ENCODE measurements around the gene TBCD.
"Not testable (repeated sequence)": the region's sequence is repeated elsewhere in the genome, so short reads cannot be mapped to it uniquely, and the experiment has no call there.

TBCD gene

DNA sequence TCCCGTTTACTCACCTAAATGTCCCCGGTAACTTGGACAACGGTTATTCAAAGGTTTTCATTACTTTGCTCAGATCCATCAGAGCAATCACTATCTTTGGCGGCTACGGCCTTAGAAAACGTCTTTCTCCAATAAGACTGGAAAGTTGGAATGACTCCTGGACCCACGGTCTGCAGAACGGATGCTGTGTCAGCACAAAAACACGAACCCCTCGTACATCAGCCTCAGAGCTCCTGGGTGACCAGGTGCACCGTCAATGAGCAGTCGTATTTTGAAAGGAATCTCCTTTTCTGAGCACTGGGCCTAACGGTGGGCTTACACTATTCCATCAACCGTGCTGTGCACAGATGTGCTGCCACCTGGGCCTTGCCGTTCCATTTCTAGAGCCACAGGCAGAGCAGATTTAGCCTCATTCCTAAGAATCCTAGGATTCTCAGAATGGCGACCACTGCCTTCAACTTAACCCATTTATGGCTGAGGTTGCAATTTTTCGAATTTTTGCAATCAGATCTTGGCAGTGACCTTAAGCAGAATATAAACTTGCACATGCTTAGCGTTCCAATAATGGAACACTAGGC is 198.7 kb downstream of the TBCD start:
- Histone ChIP-seq H3K36me3 (ENCODE audit: low read depth) (0 out of 2 replicates have a peak, but pooled peaks cover 3% of the 10 kb centered on the region), H3K27me3 (ENCODE audit: insufficient read depth, poor library complexity, severe bottlenecking) (no peaks in the 10 kb centered on the region), H3K9me3 (ENCODE audit: severe bottlenecking) (peaks cover 7% of the 10 kb centered on the region), H3K4me1 (ENCODE audit: insufficient read depth, poor library complexity, severe bottlenecking) (no peaks in the 10 kb centered on the region), H3K27ac (ENCODE audit: poor library complexity, severe bottlenecking) (no peak overlapping the region), H3K4me3 (ENCODE audit: severe bottlenecking) (no peak overlapping the region)
- ATAC-seq (ENCODE audit: low read depth) (no peak), DNase-seq (ENCODE audit: low spot score) (no peak)
- TF ChIP-seq, protein P1, sequence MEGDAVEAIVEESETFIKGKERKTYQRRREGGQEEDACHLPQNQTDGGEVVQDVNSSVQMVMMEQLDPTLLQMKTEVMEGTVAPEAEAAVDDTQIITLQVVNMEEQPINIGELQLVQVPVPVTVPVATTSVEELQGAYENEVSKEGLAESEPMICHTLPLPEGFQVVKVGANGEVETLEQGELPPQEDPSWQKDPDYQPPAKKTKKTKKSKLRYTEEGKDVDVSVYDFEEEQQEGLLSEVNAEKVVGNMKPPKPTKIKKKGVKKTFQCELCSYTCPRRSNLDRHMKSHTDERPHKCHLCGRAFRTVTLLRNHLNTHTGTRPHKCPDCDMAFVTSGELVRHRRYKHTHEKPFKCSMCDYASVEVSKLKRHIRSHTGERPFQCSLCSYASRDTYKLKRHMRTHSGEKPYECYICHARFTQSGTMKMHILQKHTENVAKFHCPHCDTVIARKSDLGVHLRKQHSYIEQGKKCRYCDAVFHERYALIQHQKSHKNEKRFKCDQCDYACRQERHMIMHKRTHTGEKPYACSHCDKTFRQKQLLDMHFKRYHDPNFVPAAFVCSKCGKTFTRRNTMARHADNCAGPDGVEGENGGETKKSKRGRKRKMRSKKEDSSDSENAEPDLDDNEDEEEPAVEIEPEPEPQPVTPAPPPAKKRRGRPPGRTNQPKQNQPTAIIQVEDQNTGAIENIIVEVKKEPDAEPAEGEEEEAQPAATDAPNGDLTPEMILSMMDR (IDR thresholded peaks at IDR 0.05; ENCODE audit: poor library complexity, severe bottlenecking), result no peak

DNA sequence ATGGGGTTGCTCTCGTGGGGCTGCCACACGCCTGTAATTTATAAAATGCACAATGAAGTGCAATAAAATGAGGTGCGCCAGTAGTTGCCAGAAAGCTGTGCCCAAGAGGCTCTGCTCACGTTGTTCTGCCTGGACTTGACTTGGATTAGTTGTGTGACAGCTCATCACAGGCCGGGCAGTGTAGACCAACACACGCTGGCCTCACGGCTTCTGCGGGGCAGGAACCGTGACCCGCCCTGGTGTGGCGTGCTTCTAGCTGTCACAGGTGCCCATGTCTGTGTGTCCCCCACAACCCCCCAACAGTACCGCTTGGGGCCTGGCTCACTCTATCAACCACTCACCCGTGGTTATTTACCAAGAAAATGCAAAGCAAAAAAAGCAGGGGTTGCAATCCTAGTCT is 200.2 kb downstream of the TBCD start:
- Histone ChIP-seq H3K36me3 (ENCODE audit: low read depth) (no peaks in the 10 kb centered on the region), H3K4me1 (ENCODE audit: insufficient read depth, poor library complexity, severe bottlenecking) (no peaks in the 10 kb centered on the region), H3K27me3 (ENCODE audit: insufficient read depth, poor library complexity, severe bottlenecking) (no peaks in the 10 kb centered on the region), H3K27ac (ENCODE audit: poor library complexity, severe bottlenecking) (no peak overlapping the region), H3K9me3 (ENCODE audit: severe bottlenecking) (peaks cover 3% of the 10 kb centered on the region), H3K4me3 (ENCODE audit: severe bottlenecking) (no peak overlapping the region)
- TF ChIP-seq, protein P1 (IDR thresholded peaks at IDR 0.05; ENCODE audit: poor library complexity, severe bottlenecking), result no peak
- ATAC-seq (ENCODE audit: low read depth) (no peak), DNase-seq (ENCODE audit: low spot score) (peak; percentile 32)

DNA sequence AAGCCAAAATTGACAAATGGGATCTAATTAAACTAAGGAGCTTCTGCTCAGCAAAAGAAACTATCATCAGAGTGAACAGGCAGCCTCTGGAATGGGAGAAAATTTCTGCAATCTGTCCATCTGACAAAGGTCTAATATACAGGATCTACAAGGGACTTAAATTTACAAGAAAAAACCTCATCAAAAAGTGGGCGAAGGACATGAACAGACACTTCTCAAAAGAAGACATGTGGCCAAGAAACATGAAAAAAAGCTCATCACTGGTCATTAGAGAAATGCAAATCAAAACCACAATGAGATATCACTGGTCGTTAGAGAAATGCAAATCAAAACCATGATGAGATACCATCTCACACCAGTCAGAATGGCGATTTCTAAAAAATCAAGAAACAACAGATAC is 203.2 kb downstream of the TBCD start:
- H3K9me3 ChIP-seq (ENCODE audit: severe bottlenecking), result not testable (repeated sequence)

DNA sequence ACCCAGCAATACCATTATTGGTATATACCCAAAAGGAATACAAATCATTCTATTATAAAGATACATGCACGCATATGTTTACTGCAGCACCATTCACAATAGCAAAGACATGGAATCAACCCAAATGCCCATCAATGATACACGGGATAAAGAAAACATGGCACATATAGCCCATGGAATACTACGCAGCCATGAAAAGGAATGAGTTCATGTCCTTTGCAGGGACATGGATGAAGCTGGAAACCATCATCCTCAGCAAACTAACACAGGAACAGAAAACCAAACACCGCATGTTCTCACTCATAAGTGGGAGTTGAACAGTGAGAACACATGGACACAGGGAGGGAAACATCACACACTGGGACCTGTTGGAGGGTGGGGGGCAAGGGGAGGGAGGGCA is 203.8 kb downstream of the TBCD start:
- H3K27me3 ChIP-seq (ENCODE audit: insufficient read depth, poor library complexity, severe bottlenecking); H3K36me3 ChIP-seq (ENCODE audit: low read depth); ATAC-seq (ENCODE audit: low read depth); H3K27ac ChIP-seq (ENCODE audit: poor library complexity, severe bottlenecking); H3K4me1 ChIP-seq (ENCODE audit: insufficient read depth, poor library complexity, severe bottlenecking); H3K4me3 ChIP-seq (ENCODE audit: severe bottlenecking); DNase-seq (ENCODE audit: low spot score); H3K9me3 ChIP-seq (ENCODE audit: severe bottlenecking): not testable (repeated sequence)

More for the DNA sequence above, 203.2 kb downstream of the TBCD start:
- not testable (repeated sequence) for H3K36me3 ChIP-seq (ENCODE audit: low read depth); H3K4me3 ChIP-seq (ENCODE audit: severe bottlenecking); H3K27ac ChIP-seq (ENCODE audit: poor library complexity, severe bottlenecking); H3K4me1 ChIP-seq (ENCODE audit: insufficient read depth, poor library complexity, severe bottlenecking); ATAC-seq (ENCODE audit: low read depth); DNase-seq (ENCODE audit: low spot score); H3K27me3 ChIP-seq (ENCODE audit: insufficient read depth, poor library complexity, severe bottlenecking)

DNA sequence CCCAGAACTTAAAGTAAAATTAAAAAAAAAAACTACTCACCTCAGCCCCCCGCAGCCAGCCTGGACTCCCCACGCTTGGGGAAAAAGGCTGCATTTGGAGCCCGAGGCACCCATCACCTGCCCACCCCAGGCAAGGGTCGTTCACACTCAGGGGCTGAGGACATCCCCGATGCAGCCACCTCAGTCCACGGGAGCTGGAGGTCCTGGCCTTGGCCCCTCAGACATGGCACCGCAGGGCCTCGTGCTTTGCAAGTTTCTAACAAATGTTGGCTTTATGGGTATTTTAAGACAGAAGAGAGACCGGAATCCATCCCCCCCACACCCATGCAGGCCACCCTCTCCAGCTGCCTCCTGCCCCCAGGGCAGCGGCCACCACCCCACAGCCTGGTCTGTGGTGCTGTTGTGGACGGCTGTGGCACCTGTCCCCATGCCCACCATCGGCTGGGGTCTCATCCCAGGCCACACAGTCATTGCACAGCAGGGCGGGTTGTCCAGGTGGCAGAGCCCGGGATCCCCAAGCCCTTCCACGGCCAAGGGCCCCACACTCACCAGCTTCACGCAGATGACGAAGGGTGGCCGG is 204.4 kb downstream of the TBCD start:
- Histone ChIP-seq H3K4me1 (ENCODE audit: insufficient read depth, poor library complexity, severe bottlenecking) (no peaks in the 10 kb centered on the region), H3K27ac (ENCODE audit: poor library complexity, severe bottlenecking) (no peak overlapping the region), H3K36me3 (ENCODE audit: low read depth) (no peaks in the 10 kb centered on the region), H3K27me3 (ENCODE audit: insufficient read depth, poor library complexity, severe bottlenecking) (no peaks in the 10 kb centered on the region), H3K9me3 (ENCODE audit: severe bottlenecking) (peaks cover 3% of the 10 kb centered on the region), H3K4me3 (ENCODE audit: severe bottlenecking) (no peak overlapping the region)
- TF ChIP-seq, protein P1 (IDR thresholded peaks at IDR 0.05; ENCODE audit: poor library complexity, severe bottlenecking), result no peak
- ATAC-seq (ENCODE audit: low read depth) (no peak), DNase-seq (ENCODE audit: low spot score) (no peak)

Measured in RWPE2 (cell line).